ENCODE results near the gene ACBD3. TPM values are rescaled to one million over a fixed set of nuclear protein-coding genes. Genes with fewer than 3 reads are reported as not detected.

Gene ACBD3
- polyA plus RNA-seq, 1 of the 3 experiments (the other 2 are of a cell fraction), result 17.8 TPM

GRCh38 chr1:226111098-226111882 is 75.3 kb downstream of the ACBD3 start:
- Histone ChIP-seq H3K4me1 (ENCODE audit: control insufficient read depth in 1 of 2, insufficient read depth in 2 of 2, low read depth in 1 of 2, low read length in 1 of 2) (peaks cover 15 to 17% of the 10 kb centered on the region in 2 experiments; a peak in 3 of 4 replicates), H2AFZ (ENCODE audit: low read depth) (peak overlapping the region; percentile 91), H4K20me1 (ENCODE audit: insufficient read depth) (no peaks in the 10 kb centered on the region), H3K4me3 (ENCODE audit: low read depth in 2 of 2, low read length in 1 of 2) (peak overlapping the region; percentile 58 to 71), H3K9me2 (no peaks in the 10 kb centered on the region), H3K4me2 (peak overlapping the region; percentile 98), H3K79me2 (ENCODE audit: insufficient read depth) (no peaks in the 10 kb centered on the region), H3K27me3 (ENCODE audit: insufficient read depth) (no peaks in the 10 kb centered on the region), H3K9me3 (no peaks in the 10 kb centered on the region), H3F3A (replicated peaks; ENCODE audit: insufficient read depth) (peaks cover 5% of the 10 kb centered on the region), H3K9ac (peak overlapping the region; percentile 81), H3K36me3 (replicated peaks in 1 of 2; ENCODE audit: control insufficient read depth in 1 of 2, insufficient read depth in 2 of 2, low read length in 1 of 2) (no peaks in the 10 kb centered on the region), H3K27ac (ENCODE audit: low read depth in 2 of 2, low read length in 1 of 2) (peak overlapping the region; percentile 84 to 95; a peak in 3 of 4 replicates)
- no peak for TF ChIP-seq TEAD4 (IDR thresholded peaks at IDR 0.05; ENCODE audit: borderline replicate concordance, insufficient read depth)
- DNase-seq, result no peak
- ChIA-PET POLR2A (interaction anchor here (0.9 to 2.8 kb wide), 6 partner anchors 9 to 112 kb away, joined by 3 to 30 read pairs (median 6); partner anchors contain the start of genes H3-3A and SDE2), CTCF (interaction anchor here (1.1 to 5.7 kb wide), 10 partner anchors 9 to 637 kb away, joined by 3 to 38 read pairs (median 4); no protein-coding TSS in a partner anchor)
- WGBS (ENCODE audit: low lambda C conversion rate), result 76% methylated on average over 11 of the region's 11 CpGs

- no peak for TF ChIP-seq MAX (IDR thresholded peaks at IDR 0.05; ENCODE audit: low read depth)
- peak; percentile 16; the same call in 1 of the 2 replicates for TF ChIP-seq GABPA (IDR thresholded peaks at IDR 0.05; ENCODE audit: low read depth)
- no peak for TF ChIP-seq FOSL2 (IDR thresholded peaks at IDR 0.05; ENCODE audit: borderline replicate concordance, low read depth)
- TF ChIP-seq FOXJ3 (CRISPR knock-in tag; IDR thresholded peaks at IDR 0.05), result no peak
- TF ChIP-seq IRF3 (IDR thresholded peaks at IDR 0.05; ENCODE audit: low read depth, low read length), result no peak
- no peak for TF ChIP-seq MEF2A (IDR thresholded peaks at IDR 0.05; ENCODE audit: borderline replicate concordance, low read depth)
- peak; percentile 25; the same call in 1 of the 2 replicates for TF ChIP-seq NFIC (IDR thresholded peaks at IDR 0.05; ENCODE audit: borderline replicate concordance)
- no peak for TF ChIP-seq CHD2 (IDR thresholded peaks at IDR 0.05; ENCODE audit: low read length, partially characterized antibody)
- 0 out of 2 replicates have a peak, but pooled peaks have one; percentile 9 for TF ChIP-seq RAD21 (IDR thresholded peaks at IDR 0.05; ENCODE audit: low read length)
- 0 out of 2 replicates have a peak, but pooled peaks have one; percentile 23 for TF ChIP-seq TAF1 (IDR thresholded peaks at IDR 0.05; ENCODE audit: borderline replicate concordance, low read depth, low read length)
- TF ChIP-seq SIN3A (IDR thresholded peaks at IDR 0.05; ENCODE audit: borderline replicate concordance, low read depth, low read length), result peak; percentile 25; the same call in 1 of the 2 replicates
- no peak for TF ChIP-seq TEAD4 (IDR thresholded peaks at IDR 0.05; ENCODE audit: borderline replicate concordance, insufficient read depth)
- 1% methylated on average over 23 of the region's 73 CpGs for WGBS (ENCODE audit: low lambda C conversion rate)
- Histone ChIP-seq H3K9me3 (no peaks in the 10 kb centered on the region), H3F3A (replicated peaks; ENCODE audit: insufficient read depth) (peaks cover 5% of the 10 kb centered on the region), H3K79me2 (ENCODE audit: insufficient read depth) (no peaks in the 10 kb centered on the region), H3K9me2 (no peaks in the 10 kb centered on the region), H4K20me1 (ENCODE audit: insufficient read depth) (no peaks in the 10 kb centered on the region), H3K27me3 (ENCODE audit: insufficient read depth) (no peaks in the 10 kb centered on the region), H3K4me2 (peak overlapping the region; percentile 98), H3K9ac (peak overlapping the region; percentile 81), H3K4me1 (ENCODE audit: control insufficient read depth in 1 of 2, insufficient read depth in 2 of 2, low read depth in 1 of 2, low read length in 1 of 2) (peaks cover 15 to 17% of the 10 kb centered on the region in 2 experiments; a peak in 3 of 4 replicates), H2AFZ (ENCODE audit: low read depth) (peak overlapping the region; percentile 91), H3K4me3 (ENCODE audit: low read depth in 2 of 2, low read length in 1 of 2) (peak overlapping the region; percentile 58 to 71), H3K36me3 (replicated peaks in 1 of 2; ENCODE audit: control insufficient read depth in 1 of 2, insufficient read depth in 2 of 2, low read length in 1 of 2) (no peaks in the 10 kb centered on the region), H3K27ac (ENCODE audit: low read depth in 2 of 2, low read length in 1 of 2) (peak overlapping the region; percentile 84 to 95)
- peak; percentile 92 for DNase-seq
- POLR2A ChIA-PET, result interaction anchor here (0.9 to 2.8 kb wide), 7 partner anchors 8 to 111 kb away, joined by 3 to 30 read pairs (median 5); partner anchors contain the start of genes H3-3A and SDE2
- CTCF ChIA-PET, result interaction anchor here (0.7 to 5.7 kb wide), 11 partner anchors 10 to 87 kb away, joined by 3 to 38 read pairs (median 5); no protein-coding TSS in a partner anchor
These were observed 76.1 kb downstream of the ACBD3 start for GRCh38 chr1:226110249-226111097.
